Measurements from ENCODE around the gene TSFM. TPM values are rescaled to one million over a fixed set of nuclear protein-coding genes. Genes with fewer than 3 reads are reported as not detected.

TSFM gene
- total RNA-seq, 1 experiment from 2014 or later, result 48.7 TPM

- Mint-ChIP-seq H3K4me1 (peaks cover 25% of the 10 kb centered on the region), H3K27ac (no peak overlapping the region), H3K9me3 (no peaks in the 10 kb centered on the region), H3K27me3 (ENCODE audit: low read depth) (peaks cover 95% of the 10 kb centered on the region), H3K4me3 (peak overlapping the region; percentile 75), H3K36me3 (no peaks in the 10 kb centered on the region)
- CTCF ChIA-PET, result interaction anchor here (0.6 to 6.6 kb wide), 33 partner anchors 9 to 979 kb away, joined by 3 to 146 read pairs (median 5); partner anchors contain the start of genes ARHGEF25, B4GALNT1, CYP27B1 and DCTN2
- 0 out of 2 replicates have a peak, but pooled peaks have one; percentile 28 for TF ChIP-seq ZNF232 (CRISPR knock-in tag; IDR thresholded peaks at IDR 0.05)
- TF ChIP-seq ZNF532 (CRISPR knock-in tag; IDR thresholded peaks at IDR 0.05; ENCODE audit: borderline replicate concordance), result no peak
- peak; percentile 22; the same call in 1 of the 2 replicates for TF ChIP-seq SP1 (CRISPR knock-in tag; conservative IDR thresholded peaks at IDR 0.05)
- 0 out of 2 replicates have a peak, but pooled peaks have one; percentile 27 for TF ChIP-seq USF2 (CRISPR knock-in tag; IDR thresholded peaks at IDR 0.05)
- no peak for TF ChIP-seq KAT7 (CRISPR knock-in tag; IDR thresholded peaks at IDR 0.05; ENCODE audit: borderline replicate concordance)
- TF ChIP-seq E2F5 (CRISPR knock-in tag; IDR thresholded peaks at IDR 0.05), result 0 out of 2 replicates have a peak, but pooled peaks have one; percentile 33
- peak; percentile 71 for TF ChIP-seq PRDM15 (CRISPR knock-in tag; IDR thresholded peaks at IDR 0.05)
- TF ChIP-seq HMGXB4 (CRISPR knock-in tag; IDR thresholded peaks at IDR 0.05), result peak; percentile 58; the same call in 1 of the 2 replicates
- TF ChIP-seq ETV6 (CRISPR knock-in tag; IDR thresholded peaks at IDR 0.05), result no peak
- ATAC-seq (peak; percentile 70), DNase-seq (ENCODE audit: low spot score) (peak; percentile 80)
- POLR2A ChIA-PET, result interaction anchor here (0.6 to 2.2 kb wide), 9 partner anchors 9 to 169 kb away, joined by 3 to 12 read pairs (median 3); partner anchors contain the start of genes EEF1AKMT3, METTL1 and TSPAN31
Measured at GRCh38 chr12:57735952-57736740, 46.4 kb upstream of the TSFM start.
